ENCODE results near the gene COQ9. TPM values are rescaled to one million over a fixed set of nuclear protein-coding genes. Genes with fewer than 3 reads are reported as not detected.

COQ9 gene
- total RNA-seq, 1 donor from 2014 or later: 35.7 TPM

DNA sequence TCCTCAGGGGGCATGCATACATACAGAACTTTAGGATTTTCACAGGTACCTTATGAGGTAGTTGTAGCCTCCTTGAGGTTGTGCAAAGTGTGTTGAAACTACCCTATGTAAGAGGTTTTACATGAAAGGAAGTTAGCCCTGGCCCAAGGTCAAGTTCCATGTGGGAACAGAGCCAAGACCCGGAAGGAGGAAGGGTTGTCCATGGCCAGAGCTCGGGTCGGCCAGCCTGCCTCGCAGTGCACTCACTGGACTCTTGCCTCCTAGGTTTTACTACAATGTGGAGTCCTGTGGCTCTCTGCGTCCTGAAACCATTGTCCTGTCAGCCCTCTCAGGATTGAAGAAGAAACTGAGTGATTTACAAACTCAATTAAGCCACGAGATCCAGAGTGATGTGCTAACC, 23.4 kb downstream of the COQ9 start:
- H3K36me3 ChIP-seq: peaks cover 78 to 89% of the 10 kb centered on the region in 2 donors

DNA sequence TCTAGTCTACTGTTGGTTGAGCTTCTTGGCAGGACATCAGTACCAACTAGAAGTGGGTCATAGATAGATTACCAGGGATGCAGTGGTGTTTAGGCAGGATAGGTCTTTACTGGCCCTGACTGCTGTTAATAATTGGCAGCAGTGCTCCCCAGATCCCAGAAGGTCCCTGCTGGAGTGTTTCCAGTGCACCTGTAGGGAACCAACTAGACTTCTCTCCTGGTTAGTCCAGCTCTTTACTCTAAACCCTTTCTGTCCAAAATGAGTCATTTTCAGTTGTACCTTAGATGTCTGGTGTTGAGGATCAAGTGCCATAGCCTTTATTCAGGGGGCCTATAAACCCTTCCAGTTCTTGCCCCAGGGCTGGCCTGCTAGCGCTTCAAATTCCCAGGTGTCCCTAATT, 23.9 kb downstream of the COQ9 start:
- Histone ChIP-seq H3K36me3 (peaks cover 73 to 84% of the 10 kb centered on the region in 2 donors), H3K4me3 (no peak overlapping the region), H3K4me1 (no peaks in the 10 kb centered on the region), H3K27me3 (no peaks in the 10 kb centered on the region), H3K9me3 (no peaks in the 10 kb centered on the region), H3K27ac (peak overlapping the region in 1 of 2 donors; percentile 2)
- TF ChIP-seq, protein P1, sequence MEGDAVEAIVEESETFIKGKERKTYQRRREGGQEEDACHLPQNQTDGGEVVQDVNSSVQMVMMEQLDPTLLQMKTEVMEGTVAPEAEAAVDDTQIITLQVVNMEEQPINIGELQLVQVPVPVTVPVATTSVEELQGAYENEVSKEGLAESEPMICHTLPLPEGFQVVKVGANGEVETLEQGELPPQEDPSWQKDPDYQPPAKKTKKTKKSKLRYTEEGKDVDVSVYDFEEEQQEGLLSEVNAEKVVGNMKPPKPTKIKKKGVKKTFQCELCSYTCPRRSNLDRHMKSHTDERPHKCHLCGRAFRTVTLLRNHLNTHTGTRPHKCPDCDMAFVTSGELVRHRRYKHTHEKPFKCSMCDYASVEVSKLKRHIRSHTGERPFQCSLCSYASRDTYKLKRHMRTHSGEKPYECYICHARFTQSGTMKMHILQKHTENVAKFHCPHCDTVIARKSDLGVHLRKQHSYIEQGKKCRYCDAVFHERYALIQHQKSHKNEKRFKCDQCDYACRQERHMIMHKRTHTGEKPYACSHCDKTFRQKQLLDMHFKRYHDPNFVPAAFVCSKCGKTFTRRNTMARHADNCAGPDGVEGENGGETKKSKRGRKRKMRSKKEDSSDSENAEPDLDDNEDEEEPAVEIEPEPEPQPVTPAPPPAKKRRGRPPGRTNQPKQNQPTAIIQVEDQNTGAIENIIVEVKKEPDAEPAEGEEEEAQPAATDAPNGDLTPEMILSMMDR (IDR thresholded peaks at IDR 0.05): no peak
- intact Hi-C loops (cut with DNase I): loop anchor here (10.0 kb wide), 1 partner anchor 344 kb away; no protein-coding TSS in a partner anchor
- peak in 1 of 2 donors; percentile 18 for DNase-seq (ENCODE audit: low spot score in 2 of 2)

More for the DNA sequence above, 23.4 kb downstream of the COQ9 start:
- H3K4me3 ChIP-seq: no peak overlapping the region
- H3K4me1 ChIP-seq: no peaks in the 10 kb centered on the region
- DNase-seq (ENCODE audit: low spot score in 2 of 2): peak in 1 of 2 donors; percentile 75
- no peaks in the 10 kb centered on the region for H3K9me3 ChIP-seq
- TF ChIP-seq, protein P1 (IDR thresholded peaks at IDR 0.05): no peak
- intact Hi-C loops (cut with DNase I): loop anchor here (10.0 kb wide), 1 partner anchor 344 kb away; no protein-coding TSS in a partner anchor
- no peaks in the 10 kb centered on the region for H3K27me3 ChIP-seq
- H3K27ac ChIP-seq: peak overlapping the region in 1 of 2 donors; percentile 2

DNA sequence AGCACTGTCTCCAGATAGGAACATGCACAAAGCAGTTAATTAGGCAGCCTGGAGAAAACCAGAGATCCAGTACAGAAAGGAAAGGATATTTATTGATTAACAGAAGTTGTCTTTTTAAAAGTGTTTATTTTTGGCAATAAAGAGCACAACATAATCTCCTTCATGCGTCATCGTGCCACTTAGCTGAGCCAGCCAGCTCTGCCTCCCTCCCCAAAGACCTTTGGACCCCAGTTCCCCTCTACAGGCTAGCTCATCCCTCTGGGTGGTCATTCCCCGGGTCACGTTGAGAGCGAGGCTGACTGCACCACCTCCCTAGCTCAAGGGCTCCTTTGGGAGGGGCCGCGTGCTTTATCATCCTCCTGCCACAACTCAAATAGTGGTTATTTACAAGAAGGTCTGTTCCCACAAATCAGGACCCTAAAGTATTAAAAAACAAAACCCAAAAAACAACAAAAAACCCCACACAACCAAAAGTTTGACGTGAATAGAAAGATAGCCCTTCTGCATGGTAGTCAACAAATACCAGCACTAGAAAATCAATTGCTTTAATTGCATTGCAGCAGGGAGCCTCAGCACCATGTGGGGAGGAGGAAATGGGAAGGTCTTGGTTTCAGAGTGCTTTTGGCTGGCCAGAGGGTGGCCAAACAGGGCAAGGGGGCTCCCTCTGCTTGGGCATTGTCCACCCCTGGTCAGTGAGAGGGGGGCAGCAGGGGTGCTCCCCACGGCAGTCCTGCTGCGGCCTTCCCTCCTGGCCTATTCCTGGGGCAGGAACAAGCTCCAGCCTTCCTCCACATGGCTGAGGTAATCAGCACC, 24.8 kb downstream of the COQ9 start:
- Histone ChIP-seq H3K4me3 (no peak overlapping the region), H3K36me3 (peaks cover 68 to 76% of the 10 kb centered on the region in 2 donors), H3K4me1 (peaks cover 2 to 7% of the 10 kb centered on the region in 2 donors), H3K9me3 (no peaks in the 10 kb centered on the region), H3K27ac (peak overlapping the region in 1 of 2 donors; percentile 29), H3K27me3 (no peaks in the 10 kb centered on the region)
- peak in 1 of 2 donors; percentile 56 for DNase-seq (ENCODE audit: low spot score in 2 of 2)
- TF ChIP-seq, protein P1 (IDR thresholded peaks at IDR 0.05): no peak
- intact Hi-C loops (cut with DNase I): loop anchor here (10.0 kb wide), 1 partner anchor 343 kb away; no protein-coding TSS in a partner anchor

GRCh38 chr16:57472665-57473060, 25.4 kb downstream of the COQ9 start:
- Histone ChIP-seq H3K4me1 (peaks cover 6 to 13% of the 10 kb centered on the region in 2 donors), H3K4me3 (no peak overlapping the region), H3K27me3 (no peaks in the 10 kb centered on the region), H3K27ac (peak overlapping the region in 1 of 2 donors; percentile 29), H3K9me3 (no peaks in the 10 kb centered on the region), H3K36me3 (peaks cover 68 to 73% of the 10 kb centered on the region in 2 donors)
- intact Hi-C loops (cut with DNase I): loop anchor here (10.0 kb wide), 1 partner anchor 342 kb away; no protein-coding TSS in a partner anchor
- TF ChIP-seq, protein P1 (IDR thresholded peaks at IDR 0.05): no peak
- DNase-seq (ENCODE audit: low spot score in 2 of 2): peak in 1 of 2 donors; percentile 44

- H3K4me3 ChIP-seq: no peak overlapping the region
- TF ChIP-seq, protein P1 (IDR thresholded peaks at IDR 0.05): no peak
- H3K9me3 ChIP-seq: no peaks in the 10 kb centered on the region
- peak in 1 of 2 donors; percentile 53 for DNase-seq (ENCODE audit: low spot score in 2 of 2)
- no peak overlapping the region for H3K27ac ChIP-seq
- intact Hi-C loops (cut with DNase I): loop anchor here (10.0 kb wide), 1 partner anchor 341 kb away; no protein-coding TSS in a partner anchor
- H3K27me3 ChIP-seq: no peaks in the 10 kb centered on the region
- peaks cover 64 to 67% of the 10 kb centered on the region in 2 donors for H3K36me3 ChIP-seq
- H3K4me1 ChIP-seq: peaks cover 6 to 20% of the 10 kb centered on the region in 2 donors
These were observed 26.0 kb downstream of the COQ9 start for GRCh38 chr16:57473176-57473840.

All from ascending aorta (tissue), 2 donors.